ENCODE measurements around the gene GCFC2.
"Not testable (repeated sequence)": the region's sequence is repeated elsewhere in the genome, so short reads cannot be mapped to it uniquely, and the experiment has no call there.

DNA sequence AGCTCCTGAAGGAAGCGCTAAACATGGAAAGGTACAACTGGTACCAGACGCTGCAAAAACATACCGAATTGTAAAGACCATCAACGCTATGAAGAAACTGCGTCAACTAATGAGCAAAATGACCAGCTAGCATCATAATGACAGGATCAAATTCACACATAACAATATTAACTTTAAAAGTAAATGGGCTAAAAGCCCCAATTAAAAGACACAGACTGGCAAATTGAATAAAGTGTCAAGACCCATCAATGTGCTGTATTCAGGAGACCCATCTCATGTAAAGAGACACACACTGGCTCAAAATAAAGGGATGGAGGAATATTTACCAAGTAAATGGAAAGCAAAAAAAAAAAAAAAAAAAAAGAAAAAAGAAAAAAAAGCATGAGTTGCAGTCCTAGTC, 27.3 kb downstream of the GCFC2 start:
- TF ChIP-seq SIRT6 (IDR thresholded peaks at IDR 0.05; ENCODE audit: low read depth, low read length); CTCF (IDR thresholded peaks at IDR 0.05 in 2 of 3, conservative IDR thresholded peaks at IDR 0.05 in 1 of 3; ENCODE audit: insufficient read depth in 2 of 3, low read depth in 1 of 3, low read length in 3 of 3); RB1 (IDR thresholded peaks at IDR 0.05; ENCODE audit: low read depth); POLR2AphosphoS5 (IDR thresholded peaks at IDR 0.05; ENCODE audit: control insufficient read depth, insufficient read depth, low read depth, low read length); ETV5 (CRISPR knock-in tag; IDR thresholded peaks at IDR 0.05; ENCODE audit: low read depth); FOXA1 (IDR thresholded peaks at IDR 0.05; ENCODE audit: borderline replicate concordance): not testable (repeated sequence)
- TF ChIP-seq, protein P1, sequence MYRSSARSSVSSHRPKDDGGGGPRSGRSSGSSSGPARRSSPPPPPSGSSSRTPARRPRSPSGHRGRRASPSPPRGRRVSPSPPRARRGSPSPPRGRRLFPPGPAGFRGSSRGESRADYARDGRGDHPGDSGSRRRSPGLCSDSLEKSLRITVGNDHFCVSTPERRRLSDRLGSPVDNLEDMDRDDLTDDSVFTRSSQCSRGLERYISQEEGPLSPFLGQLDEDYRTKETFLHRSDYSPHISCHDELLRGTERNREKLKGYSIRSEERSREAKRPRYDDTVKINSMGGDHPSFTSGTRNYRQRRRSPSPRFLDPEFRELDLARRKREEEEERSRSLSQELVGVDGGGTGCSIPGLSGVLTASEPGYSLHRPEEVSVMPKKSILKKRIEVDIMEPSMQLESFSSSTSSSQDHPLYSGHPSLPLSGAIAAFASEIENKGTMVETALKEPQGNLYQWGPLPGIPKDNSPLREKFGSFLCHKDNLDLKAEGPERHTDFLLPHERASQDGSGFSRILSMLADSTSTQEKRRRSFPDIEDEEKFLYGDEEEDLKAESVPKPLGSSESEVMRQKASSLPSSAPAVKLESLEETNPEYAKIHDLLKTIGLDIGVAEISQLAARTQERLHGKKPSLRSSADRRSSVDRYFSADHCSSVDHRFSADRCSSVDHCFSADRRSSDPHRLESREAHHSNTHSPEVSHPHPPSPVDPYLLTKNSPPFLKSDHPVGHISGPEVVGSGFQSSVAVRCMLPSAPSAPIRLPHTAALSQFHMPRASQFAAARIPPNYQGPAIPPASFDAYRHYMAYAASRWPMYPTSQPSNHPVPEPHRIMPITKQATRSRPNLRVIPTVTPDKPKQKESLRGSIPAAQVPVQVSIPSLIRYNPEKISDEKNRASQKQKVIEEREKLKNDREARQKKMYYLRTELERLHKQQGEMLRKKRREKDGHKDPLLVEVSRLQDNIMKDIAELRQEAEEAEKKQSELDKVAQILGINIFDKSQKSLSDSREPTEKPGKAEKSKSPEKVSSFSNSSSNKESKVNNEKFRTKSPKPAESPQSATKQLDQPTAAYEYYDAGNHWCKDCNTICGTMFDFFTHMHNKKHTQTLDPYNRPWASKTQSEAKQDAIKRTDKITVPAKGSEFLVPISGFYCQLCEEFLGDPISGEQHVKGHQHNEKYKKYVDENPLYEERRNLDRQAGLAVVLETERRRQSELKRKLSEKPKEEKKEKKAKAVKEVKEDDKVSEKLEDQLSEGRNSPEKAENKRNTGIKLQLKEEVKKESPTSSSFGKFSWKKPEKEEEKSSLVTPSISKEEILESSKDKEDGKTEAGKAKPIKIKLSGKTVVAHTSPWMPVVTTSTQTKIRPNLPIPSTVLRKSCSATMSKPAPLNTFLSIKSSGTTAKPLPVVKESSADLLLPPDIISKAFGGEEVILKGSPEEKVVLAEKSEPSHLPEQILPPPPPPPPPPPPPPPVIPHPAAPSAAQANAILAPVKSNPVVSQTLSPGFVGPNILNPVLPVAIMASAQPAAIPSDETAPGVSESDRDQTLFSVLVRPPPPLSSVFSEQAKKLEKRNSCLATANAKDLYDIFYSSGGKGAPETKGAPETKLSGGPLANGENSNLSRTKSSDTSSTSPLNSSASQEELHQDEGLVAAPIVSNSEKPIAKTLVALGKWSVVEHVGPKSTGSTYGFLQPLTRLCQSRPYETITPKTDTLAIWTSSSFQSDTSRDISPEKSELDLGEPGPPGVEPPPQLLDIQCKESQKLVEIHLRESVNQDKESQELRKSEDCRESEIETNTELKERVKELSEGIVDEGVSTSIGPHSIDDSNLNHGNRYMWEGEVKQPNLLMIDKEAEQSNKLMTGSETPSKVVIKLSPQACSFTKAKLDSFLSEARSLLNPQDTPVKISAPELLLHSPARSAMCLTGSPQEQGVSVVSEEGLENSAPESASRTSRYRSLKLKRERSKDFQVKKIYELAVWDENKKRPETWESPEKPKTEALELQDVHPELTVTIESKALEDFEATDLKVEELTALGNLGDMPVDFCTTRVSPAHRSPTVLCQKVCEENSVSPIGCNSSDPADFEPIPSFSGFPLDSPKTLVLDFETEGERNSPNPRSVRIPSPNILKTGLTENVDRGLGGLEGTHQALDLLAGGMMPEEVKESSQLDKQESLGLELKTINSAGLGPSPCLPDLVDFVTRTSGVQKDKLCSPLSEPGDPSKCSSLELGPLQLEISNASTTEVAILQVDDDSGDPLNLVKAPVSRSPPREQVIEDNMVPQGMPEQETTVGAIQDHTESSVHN (IDR thresholded peaks at IDR 0.05; ENCODE audit: borderline replicate concordance in 1 of 2, low read depth in 1 of 2), result not testable (repeated sequence)

Measured in K562 (cell line).